Neural crest cell (in vitro differentiated cells): ENCODE measurements around the gene SRSF10. TPM values are rescaled to one million over a fixed set of nuclear protein-coding genes. Genes with fewer than 3 reads are reported as not detected.

Experiments used
- DNase-seq: peaks from one replicate; pipeline ENCODE4 v3.0.0; 2021; ENCODE audit warnings: low read depth, mixed read lengths, low spot score
- H3K27ac Mint-ChIP-seq: one replicate; pipeline ENCODE4 v1.8.0; 2021; ENCODE audit warnings: mild to moderate bottlenecking, mixed read lengths; ENCODE audit not compliant: unreplicated experiment
- H3K27me3 Mint-ChIP-seq: 2 replicates; pipeline ENCODE4 v1.8.0; 2021; ENCODE audit warnings: low read depth, mild to moderate bottlenecking, mixed read lengths
- H3K36me3 Mint-ChIP-seq: 2 replicates; pipeline ENCODE4 v1.8.0; 2021; ENCODE audit warnings: low read depth, mild to moderate bottlenecking, mixed read lengths
- H3K4me1 Mint-ChIP-seq: 2 replicates; pipeline ENCODE4 v1.8.0; 2021; ENCODE audit warnings: mixed read lengths
- H3K4me3 Mint-ChIP-seq: one replicate; pipeline ENCODE4 v1.8.0; 2021; ENCODE audit warnings: mild to moderate bottlenecking, mixed read lengths
- H3K9me3 Mint-ChIP-seq: 2 replicates; pipeline ENCODE4 v1.8.0; 2021; ENCODE audit warnings: mixed read lengths
- long read RNA-seq: library from polyadenylated mRNA; unstranded; transcript quantifications from one replicate; pipeline ENCODE4 v2.0.0, GENCODE V29; 2020
- total RNA-seq: library from RNA; stranded (reverse); gene quantifications from 2 replicates; pipeline ENCODE4 v1.2.1, GENCODE V29; 2021
- TF ChIP-seq, protein P1 (sequence below): fragments of 200-600 bp; sonication (generic); conservative IDR thresholded peaks from 2 replicates; pipeline ENCODE4 v1.5.0; 2021; ENCODE audit warnings: antibody characterized with exemption, mild to moderate bottlenecking

Gene SRSF10
- total RNA-seq: 219 and 228 TPM in 2 replicates
- long read RNA-seq, transcript SRSF10-212 (3 exons, 790 nt): major isoform, 15 of 91 reads
- long read RNA-seq, transcript SRSF10-204 (6 exons, 3,487 nt): minor isoform, 6 of 91 reads
- long read RNA-seq, partial matches to known transcripts: 17 of 91 reads
- long read RNA-seq, other reads (novel, unspliced or antisense): 47 of 91 reads

- peak within 1 kb of the TSS; percentile 97 for H3K4me3 Mint-ChIP-seq
- H3K27ac Mint-ChIP-seq: peak within 1 kb of the TSS; percentile 99
- TF ChIP-seq, protein P1, sequence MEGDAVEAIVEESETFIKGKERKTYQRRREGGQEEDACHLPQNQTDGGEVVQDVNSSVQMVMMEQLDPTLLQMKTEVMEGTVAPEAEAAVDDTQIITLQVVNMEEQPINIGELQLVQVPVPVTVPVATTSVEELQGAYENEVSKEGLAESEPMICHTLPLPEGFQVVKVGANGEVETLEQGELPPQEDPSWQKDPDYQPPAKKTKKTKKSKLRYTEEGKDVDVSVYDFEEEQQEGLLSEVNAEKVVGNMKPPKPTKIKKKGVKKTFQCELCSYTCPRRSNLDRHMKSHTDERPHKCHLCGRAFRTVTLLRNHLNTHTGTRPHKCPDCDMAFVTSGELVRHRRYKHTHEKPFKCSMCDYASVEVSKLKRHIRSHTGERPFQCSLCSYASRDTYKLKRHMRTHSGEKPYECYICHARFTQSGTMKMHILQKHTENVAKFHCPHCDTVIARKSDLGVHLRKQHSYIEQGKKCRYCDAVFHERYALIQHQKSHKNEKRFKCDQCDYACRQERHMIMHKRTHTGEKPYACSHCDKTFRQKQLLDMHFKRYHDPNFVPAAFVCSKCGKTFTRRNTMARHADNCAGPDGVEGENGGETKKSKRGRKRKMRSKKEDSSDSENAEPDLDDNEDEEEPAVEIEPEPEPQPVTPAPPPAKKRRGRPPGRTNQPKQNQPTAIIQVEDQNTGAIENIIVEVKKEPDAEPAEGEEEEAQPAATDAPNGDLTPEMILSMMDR: peak; percentile 24
- peaks cover 56% of the 10 kb centered on the region for H3K4me1 Mint-ChIP-seq
- H3K36me3 Mint-ChIP-seq: peaks cover 26% of the 10 kb centered on the region
- peak; percentile 95 for DNase-seq
- H3K9me3 Mint-ChIP-seq: peaks cover 3% of the 10 kb centered on the region
- peaks cover 4% of the 10 kb centered on the region for H3K27me3 Mint-ChIP-seq
Measured at GRCh38 chr1:23979881-23980727, at the start of gene SRSF10. Gene SRSF10, minus strand, starts transcription at chr1:23980327. Its CDS starts 72 bp downstream, at chr1:23980255.

GRCh38 chr1:24027838-24028468 is 47.8 kb upstream of the SRSF10 start:
- no peak overlapping the region for H3K27ac Mint-ChIP-seq
- no peaks in the 10 kb centered on the region for H3K36me3 Mint-ChIP-seq
- TF ChIP-seq, protein P1: peak; percentile 56
- DNase-seq: no peak
- H3K4me1 Mint-ChIP-seq: peaks cover 4% of the 10 kb centered on the region
- no peaks in the 10 kb centered on the region for H3K9me3 Mint-ChIP-seq
- no peak overlapping the region for H3K4me3 Mint-ChIP-seq
- H3K27me3 Mint-ChIP-seq: no peaks in the 10 kb centered on the region

- TF ChIP-seq, protein P1: no peak
- Mint-ChIP-seq H3K27me3 (no peaks in the 10 kb centered on the region), H3K27ac (no peak overlapping the region), H3K4me1 (peaks cover 19% of the 10 kb centered on the region), H3K36me3 (no peaks in the 10 kb centered on the region), H3K4me3 (no peak overlapping the region), H3K9me3 (no peaks in the 10 kb centered on the region)
- no peak for DNase-seq
Measured at GRCh38 chr1:24022581-24023361, 42.6 kb upstream of the SRSF10 start.

DNA sequence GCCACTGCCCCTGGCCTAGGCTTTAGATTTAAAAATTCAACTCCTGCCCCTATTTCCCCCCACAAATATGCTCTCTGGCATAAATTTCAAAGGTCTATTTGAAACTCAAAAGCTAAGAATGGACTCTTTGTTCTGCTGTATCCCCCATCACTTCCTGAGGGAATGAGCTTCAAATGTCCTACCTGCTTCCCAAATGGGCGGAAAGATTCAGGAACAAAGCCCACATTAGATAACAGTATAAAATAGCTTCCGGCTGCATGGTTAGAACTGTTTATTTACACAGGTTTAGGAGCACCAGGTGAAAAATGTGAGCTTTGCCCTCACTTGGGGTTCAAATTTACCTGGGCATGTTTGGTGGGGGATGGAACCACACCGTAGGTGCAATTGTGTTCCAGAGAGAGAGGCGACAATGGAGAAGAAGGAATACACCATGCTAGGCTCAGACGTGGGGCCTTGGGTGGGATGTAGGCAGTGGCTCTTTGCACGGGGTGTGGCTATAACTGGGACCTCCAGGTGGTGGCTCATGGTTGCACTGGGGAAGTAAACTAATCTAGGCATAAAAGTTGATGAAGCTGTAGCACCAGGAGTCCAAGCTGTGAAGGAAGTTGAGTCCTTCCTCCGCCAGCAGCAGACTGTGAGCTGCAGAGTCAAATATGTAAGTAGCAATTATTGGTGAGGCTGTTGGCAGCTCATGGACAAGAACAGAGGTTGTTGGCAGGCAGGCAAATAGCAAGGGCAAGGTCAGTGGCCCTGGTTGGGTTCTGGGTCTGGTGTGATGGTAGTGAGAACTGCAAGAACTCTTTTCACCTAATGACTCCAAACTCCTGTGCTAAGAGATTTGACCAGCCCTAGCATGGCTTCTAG is 41.5 kb upstream of the SRSF10 start:
- Mint-ChIP-seq H3K4me3 (no peak overlapping the region), H3K27me3 (no peaks in the 10 kb centered on the region), H3K4me1 (peaks cover 19% of the 10 kb centered on the region), H3K9me3 (no peaks in the 10 kb centered on the region), H3K36me3 (no peaks in the 10 kb centered on the region), H3K27ac (no peak overlapping the region)
- DNase-seq: no peak
- TF ChIP-seq, protein P1: no peak
